Erythroblast (primary cell): ENCODE measurements around the gene COX19.

Source experiments
- GATA1 ChIP-seq: IDR thresholded peaks from 2 replicates; pipeline ENCODE4 v1.6.1; 2011; ENCODE audit warnings: low read depth, mild to moderate bottlenecking, control low read depth, low read length, moderate library complexity
- POLR2A ChIP-seq: IDR thresholded peaks from 2 replicates; pipeline ENCODE4 v1.6.1; 2011; ENCODE audit warnings: mild to moderate bottlenecking, low read length

GRCh38 chr7:1008733-1009363 is 33.5 kb upstream of the COX19 start:
- TF ChIP-seq POLR2A (no peak), GATA1 (no peak)
